Keratinocyte (primary cell): ENCODE results near the gene SOX5. TPM values are rescaled to one million over a fixed set of nuclear protein-coding genes. Genes with fewer than 3 reads are reported as not detected.

Source experiments
- DNase-seq: peaks from one replicate; pipeline ENCODE4 v3.0.0-alpha.2; 2011; ENCODE audit warnings: low read depth, missing footprints, low spot score
- FAIRE-seq: peaks from 2 replicates; lab custom pipeline; 2011; peaks lifted over from hg19 to GRCh38; lab: Jason Lieb, UNC
- H2AFZ ChIP-seq: 2 replicates; pipeline ENCODE4 v1.6.0; 2012; ENCODE audit warnings: low read length, control low read depth, inconsistent platforms; ENCODE audit not compliant: control insufficient read depth
- H3K27ac ChIP-seq: 2 replicates; pipeline ENCODE4 v1.5.1; 2011; ENCODE audit warnings: low read length; ENCODE audit not compliant: control insufficient read depth, insufficient read depth
- H3K27me3 ChIP-seq: 3 replicates; pipeline ENCODE4 v1.6.0; 2011; ENCODE audit warnings: low read length; ENCODE audit not compliant: control insufficient read depth, insufficient read depth; ENCODE audit errors: extremely low read depth
- H3K36me3 ChIP-seq, 2 experiments: 2 replicates in 1 of 2; 3 replicates in 1 of 2; pipeline ENCODE4 v1.5.1; 2011; ENCODE audit warnings: low read length in 2 of 2, mild to moderate bottlenecking in 1 of 2; ENCODE audit not compliant: control insufficient read depth in 2 of 2, insufficient read depth in 2 of 2; ENCODE audit errors: extremely low read depth in 1 of 2
- H3K4me1 ChIP-seq: 3 replicates; pipeline ENCODE4 v1.5.1; 2011; ENCODE audit warnings: low read length; ENCODE audit not compliant: control insufficient read depth, insufficient read depth; ENCODE audit errors: extremely low read depth
- H3K4me2 ChIP-seq: 3 replicates; pipeline ENCODE4 v1.6.0; 2011; ENCODE audit warnings: low read depth, low read length; ENCODE audit not compliant: control insufficient read depth, insufficient read depth; ENCODE audit errors: extremely low read depth
- H3K4me3 ChIP-seq, 3 experiments: fragments of 200-600 bp in 1 of 3; sonication (generic) in 1 of 3; 2 replicates in 2 of 3; 3 replicates in 1 of 3; pipeline ENCODE4 v1.5.1; 2011 to 2016; ENCODE audit warnings: low read length in 3 of 3, mild to moderate bottlenecking in 3 of 3, control low read depth in 2 of 3, inconsistent platforms in 1 of 3, low read depth in 1 of 3, mixed read lengths in 1 of 3, mixed run types in 1 of 3, moderate library complexity in 1 of 3; ENCODE audit not compliant: control insufficient read depth in 2 of 3, insufficient read depth in 2 of 3; ENCODE audit errors: extremely low read depth in 1 of 3
- H3K79me2 ChIP-seq: 2 replicates; pipeline ENCODE4 v1.6.0; 2012; ENCODE audit warnings: low read length; ENCODE audit not compliant: control insufficient read depth, insufficient read depth
- H3K9ac ChIP-seq: 3 replicates; pipeline ENCODE4 v1.6.0; 2011; ENCODE audit warnings: low read length; ENCODE audit not compliant: control insufficient read depth, insufficient read depth; ENCODE audit errors: extremely low read depth
- H3K9me1 ChIP-seq: 3 replicates; pipeline ENCODE4 v1.6.0; 2011; ENCODE audit warnings: low read length; ENCODE audit not compliant: control insufficient read depth, insufficient read depth; ENCODE audit errors: extremely low read depth
- H3K9me3 ChIP-seq: 2 replicates; pipeline ENCODE4 v1.5.1; 2012; ENCODE audit warnings: low read depth, low read length; ENCODE audit not compliant: control insufficient read depth
- H4K20me1 ChIP-seq: 3 replicates; pipeline ENCODE4 v1.6.0; 2011; ENCODE audit warnings: low read length; ENCODE audit not compliant: control insufficient read depth, insufficient read depth; ENCODE audit errors: extremely low read depth
- EZH2 ChIP-seq: IDR thresholded peaks from one replicate; pipeline ENCODE4 v1.6.1; 2012; ENCODE audit warnings: inconsistent platforms, mild to moderate bottlenecking, low read length, moderate library complexity
- dilution Hi-C: fragments of 300-500 bp; cut with MboI; formaldehyde crosslinking; loops from one replicate; pipeline ENCODE4 v1.7.0; 2020; ENCODE audit warnings: low sequenced_read_pairs; ENCODE audit not compliant: extremely low pct_ligation_motif_present
- polyA plus RNA-seq, 5 experiments: library from polyadenylated mRNA; depleted of rRNA in 3 of 5; stranded (reverse) in 3 of 5; stranded (forward) in 1 of 5; unstranded in 1 of 5; fragments of >200 nt; gene quantifications; 1 replicate in 1 of 5; 2 replicates in 3 of 5; 3 replicates in 1 of 5; pipeline versions ENCODE4 v1.2.1 to v1.2.3, GENCODE V29; 2011 to 2012; ENCODE audit warnings: missing spikeins in 2 of 5, low read depth in 1 of 5, low replicate concordance in 1 of 5
- TF ChIP-seq, protein P1 (sequence below), 3 experiments: IDR thresholded peaks in 1 of 3; conservative IDR thresholded peaks in 1 of 3; optimal IDR thresholded peaks in 1 of 3; 2 replicates in 2 of 3; 3 replicates in 1 of 3; pipeline versions ENCODE3 to v1.5.1; 2011; ENCODE audit warnings: low read length in 3 of 3, mild to moderate bottlenecking in 3 of 3, moderate library complexity in 2 of 3, control low read depth in 1 of 3, inconsistent platforms in 1 of 3; ENCODE audit not compliant: insufficient read depth in 2 of 3; ENCODE audit errors: extremely low read depth in 1 of 3

The SOX5 gene
- polyA plus RNA-seq, 1 donor (not counting 4 experiments of a cell fraction or from before 2014, with no cell fraction given): not detected

DNA sequence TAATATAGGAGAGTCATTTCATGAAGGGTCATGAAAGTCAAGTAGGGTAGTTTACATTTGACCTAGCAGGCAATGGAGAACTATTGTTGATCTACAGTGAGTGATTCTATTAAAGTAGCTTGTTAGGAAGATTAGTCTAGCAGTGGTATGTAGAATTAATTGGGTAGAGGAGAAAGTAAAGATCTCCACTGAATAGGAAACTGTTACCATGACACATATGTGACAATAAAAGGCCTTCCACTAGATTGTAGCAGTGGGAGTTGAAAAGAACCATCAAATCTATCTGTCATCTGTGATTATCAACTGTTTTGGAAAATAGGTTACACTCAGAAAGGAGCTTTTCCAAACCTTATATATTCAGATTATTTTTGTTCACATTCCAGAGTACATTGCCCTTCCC lies 92.3 kb downstream of the SOX5 start:
- Histone ChIP-seq H2AFZ (no peak overlapping the region), H3K27ac (no peak overlapping the region), H3K27me3 (no peaks in the 10 kb centered on the region), H3K9me1 (no peaks in the 10 kb centered on the region), H3K36me3 (no peaks in the 10 kb centered on the region), H3K9me3 (no peaks in the 10 kb centered on the region), H3K4me2 (no peak overlapping the region), H3K4me3 (no peak overlapping the region), H3K9ac (no peak overlapping the region), H3K79me2 (no peaks in the 10 kb centered on the region), H4K20me1 (no peaks in the 10 kb centered on the region), H3K4me1 (no peaks in the 10 kb centered on the region)
- dilution Hi-C loops: no loop called here
- TF ChIP-seq, protein P1, sequence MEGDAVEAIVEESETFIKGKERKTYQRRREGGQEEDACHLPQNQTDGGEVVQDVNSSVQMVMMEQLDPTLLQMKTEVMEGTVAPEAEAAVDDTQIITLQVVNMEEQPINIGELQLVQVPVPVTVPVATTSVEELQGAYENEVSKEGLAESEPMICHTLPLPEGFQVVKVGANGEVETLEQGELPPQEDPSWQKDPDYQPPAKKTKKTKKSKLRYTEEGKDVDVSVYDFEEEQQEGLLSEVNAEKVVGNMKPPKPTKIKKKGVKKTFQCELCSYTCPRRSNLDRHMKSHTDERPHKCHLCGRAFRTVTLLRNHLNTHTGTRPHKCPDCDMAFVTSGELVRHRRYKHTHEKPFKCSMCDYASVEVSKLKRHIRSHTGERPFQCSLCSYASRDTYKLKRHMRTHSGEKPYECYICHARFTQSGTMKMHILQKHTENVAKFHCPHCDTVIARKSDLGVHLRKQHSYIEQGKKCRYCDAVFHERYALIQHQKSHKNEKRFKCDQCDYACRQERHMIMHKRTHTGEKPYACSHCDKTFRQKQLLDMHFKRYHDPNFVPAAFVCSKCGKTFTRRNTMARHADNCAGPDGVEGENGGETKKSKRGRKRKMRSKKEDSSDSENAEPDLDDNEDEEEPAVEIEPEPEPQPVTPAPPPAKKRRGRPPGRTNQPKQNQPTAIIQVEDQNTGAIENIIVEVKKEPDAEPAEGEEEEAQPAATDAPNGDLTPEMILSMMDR (optimal IDR thresholded peaks at IDR 0.05 in 1 of 3, IDR thresholded peaks at IDR 0.05 in 1 of 3, conservative IDR thresholded peaks at IDR 0.05 in 1 of 3; ENCODE audit: extremely low read depth in 1 of 3, insufficient read depth in 2 of 3, low read length in 3 of 3): no peak
- TF ChIP-seq EZH2: no peak
- no peak for FAIRE-seq
- DNase-seq: no peak

DNA sequence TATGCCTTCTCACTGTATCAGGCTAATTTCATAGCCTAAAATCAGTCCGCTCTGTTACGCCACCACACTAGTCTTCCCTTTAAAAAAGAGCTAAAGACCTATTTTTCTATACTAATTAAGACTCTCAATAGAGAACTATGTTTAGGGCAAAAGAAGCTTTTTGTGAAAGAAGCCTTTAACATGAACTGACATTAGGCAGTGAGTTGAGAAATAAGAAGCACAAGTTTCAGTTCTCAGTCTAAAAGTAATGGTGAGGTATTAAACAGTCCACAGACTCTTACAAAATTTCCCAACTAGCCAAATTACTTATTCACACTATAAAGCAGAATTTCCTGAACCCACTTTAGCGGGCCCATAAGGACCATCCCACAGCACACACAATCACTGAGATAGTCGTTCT lies 93.7 kb downstream of the SOX5 start:
- no peaks in the 10 kb centered on the region for H3K79me2 ChIP-seq
- dilution Hi-C loops: no loop called here
- H3K9me3 ChIP-seq: no peaks in the 10 kb centered on the region
- H3K4me1 ChIP-seq: no peaks in the 10 kb centered on the region
- no peak overlapping the region for H3K4me2 ChIP-seq
- H3K27ac ChIP-seq: no peak overlapping the region
- no peaks in the 10 kb centered on the region for H3K27me3 ChIP-seq
- TF ChIP-seq, protein P1 (optimal IDR thresholded peaks at IDR 0.05 in 1 of 3, IDR thresholded peaks at IDR 0.05 in 1 of 3, conservative IDR thresholded peaks at IDR 0.05 in 1 of 3; ENCODE audit: extremely low read depth in 1 of 3, insufficient read depth in 2 of 3, low read length in 3 of 3): no peak
- TF ChIP-seq EZH2: no peak
- FAIRE-seq (no peak), DNase-seq (no peak)
- H3K36me3 ChIP-seq: no peaks in the 10 kb centered on the region
- H3K9me1 ChIP-seq: no peaks in the 10 kb centered on the region
- no peak overlapping the region for H3K4me3 ChIP-seq
- H2AFZ ChIP-seq: no peak overlapping the region
- H4K20me1 ChIP-seq: no peaks in the 10 kb centered on the region
- H3K9ac ChIP-seq: no peak overlapping the region
